ENCODE measurements around the gene OAT. TPM values are rescaled to one million over a fixed set of nuclear protein-coding genes. Genes with fewer than 3 reads are reported as not detected.
"Not testable (repeated sequence)": the region's sequence is repeated elsewhere in the genome, so short reads cannot be mapped to it uniquely, and the experiment has no call there.

The OAT gene
- total RNA-seq, 4 donors from 2014 or later: 63.5 to 98.1 (median 92.1) TPM

- no peak overlapping the region for H3K4me3 ChIP-seq (ENCODE audit: low read depth, poor library complexity, severe bottlenecking)
- DNase-seq (ENCODE audit: low spot score in 2 of 2): no peak
- WGBS, 2 donors: 2 to 3% methylated on average over 18 to 49 of the region's 59 CpGs
- intact Hi-C loops (cut with DNase I; ENCODE audit: low total_unique reads): no loop called here
- TF ChIP-seq CTCF (IDR thresholded peaks at IDR 0.05) (no peak), POLR2A (IDR thresholded peaks at IDR 0.05) (no peak)
Observed at GRCh38 chr10:124449170-124450011, 30.7 kb upstream of the OAT start.

- intact Hi-C loops (cut with DNase I; ENCODE audit: low total_unique reads): no loop called here
- TF ChIP-seq CTCF (IDR thresholded peaks at IDR 0.05) (no peak), POLR2A (IDR thresholded peaks at IDR 0.05) (no peak)
- 14 to 18% methylated on average over 26 of the region's 26 CpGs for WGBS, 2 donors
- H3K4me3 ChIP-seq (ENCODE audit: low read depth, poor library complexity, severe bottlenecking): no peak overlapping the region
- no peak for DNase-seq (ENCODE audit: low spot score in 2 of 2)
Observed at GRCh38 chr10:124448696-124449169, 30.0 kb upstream of the OAT start.

- DNase-seq (ENCODE audit: low spot score in 2 of 2): no peak
- no peak overlapping the region for H3K4me3 ChIP-seq (ENCODE audit: low read depth, poor library complexity, severe bottlenecking)
- WGBS, 2 donors: 15 to 56% methylated on average over 9 to 56 of the region's 60 CpGs
- intact Hi-C loops (cut with DNase I; ENCODE audit: low total_unique reads): no loop called here
- TF ChIP-seq CTCF (IDR thresholded peaks at IDR 0.05) (no peak), POLR2A (IDR thresholded peaks at IDR 0.05) (no peak)
Observed at GRCh38 chr10:124447751-124448466, 29.2 kb upstream of the OAT start.

GRCh38 chr10:124446830-124447750 lies 28.4 kb upstream of the OAT start:
- 25 to 33% methylated on average over 57 to 71 of the region's 71 CpGs for WGBS, 2 donors
- intact Hi-C loops (cut with DNase I; ENCODE audit: low total_unique reads): no loop called here
- TF ChIP-seq CTCF (IDR thresholded peaks at IDR 0.05) (no peak), POLR2A (IDR thresholded peaks at IDR 0.05) (no peak)
- no peak for DNase-seq (ENCODE audit: low spot score in 2 of 2)
- no peak overlapping the region for H3K4me3 ChIP-seq (ENCODE audit: low read depth, poor library complexity, severe bottlenecking)

GRCh38 chr10:124441694-124442093 lies 23.0 kb upstream of the OAT start:
- H3K4me3 ChIP-seq (ENCODE audit: low read depth, poor library complexity, severe bottlenecking); intact Hi-C loops (cut with DNase I; ENCODE audit: low total_unique reads); DNase-seq (ENCODE audit: low spot score in 2 of 2): not testable (repeated sequence)
- WGBS, 2 donors: 86 to 94% methylated on average over 5 of the region's 5 CpGs
